Panc1 (cell line): ENCODE results near the gene PRF1. TPM values are rescaled to one million over a fixed set of nuclear protein-coding genes. Genes with fewer than 3 reads are reported as not detected.

Experiments used
- ATAC-seq: fragments of 200-7000 bp; cut with Tn5 transposase; 2 replicates; pipeline ENCODE4 v1.9.1; 2020; ENCODE audit warnings: mild to moderate bottlenecking, moderate library complexity
- BruUV-seq: library from RNA; stranded (reverse); fragments of 400-500 nt; replicated peaks from 2 replicates; lab custom pipeline; 2021; lab: Mats Ljungman, UMichigan
- CTCF ChIA-PET: fragments of 300-600 bp; sonication (Branson Sonifier 250); formaldehyde crosslinking; loops from one replicate; lab custom pipeline; 2022; ENCODE audit warnings: antibody characterized with exemption; lab: Charles Lee
- POLR2A ChIA-PET: fragments of 300-600 bp; sonication (Branson Sonifier 250); formaldehyde crosslinking; loops from one replicate; lab custom pipeline; 2022; ENCODE audit warnings: antibody characterized with exemption; lab: Charles Lee
- DNase-seq: peaks from one replicate; pipeline ENCODE4 v3.0.0-alpha.2; 2010; ENCODE audit warnings: low read depth, low spot score
- H3K27ac ChIP-seq: 2 replicates; pipeline ENCODE4 v1.5.1; 2011; ENCODE audit warnings: mild to moderate bottlenecking, low read length, inconsistent platforms
- H3K27me3 ChIP-seq: fragments of 200-500 bp; sonication (Bioruptor generic); 2 replicates; pipeline ENCODE4 v1.6.0; 2014; ENCODE audit warnings: low read length, inconsistent platforms; ENCODE audit not compliant: control insufficient read depth, insufficient read depth
- H3K36me3 ChIP-seq: fragments of 200-500 bp; sonication (Bioruptor generic); 2 replicates; pipeline ENCODE4 v1.5.1; 2014; ENCODE audit warnings: inconsistent platforms, mild to moderate bottlenecking, low read length, moderate library complexity; ENCODE audit not compliant: control insufficient read depth, insufficient read depth
- H3K4me1 ChIP-seq: 2 replicates; pipeline ENCODE4 v1.5.1; 2011; ENCODE audit warnings: inconsistent platforms, mild to moderate bottlenecking, low read length, moderate library complexity; ENCODE audit not compliant: control insufficient read depth, insufficient read depth
- H3K4me3 ChIP-seq, 2 experiments: 2 replicates each; pipeline ENCODE4 v1.5.1; 2011 to 2012; ENCODE audit warnings: low read depth in 2 of 2, low read length in 2 of 2, mild to moderate bottlenecking in 2 of 2, inconsistent platforms in 1 of 2, moderate library complexity in 1 of 2
- H3K9me3 ChIP-seq: fragments of 200-500 bp; sonication (Bioruptor generic); 2 replicates; pipeline ENCODE4 v1.5.1; 2014; ENCODE audit warnings: low read depth, mild to moderate bottlenecking, inconsistent platforms, low read length, moderate library complexity; ENCODE audit not compliant: control insufficient read depth, insufficient read depth
- POLR2AphosphoS5 ChIP-seq: IDR thresholded peaks from 2 replicates; pipeline ENCODE4 v1.6.1; 2012; ENCODE audit warnings: mild to moderate bottlenecking, low read depth, low read length, moderate library complexity
- SIN3A ChIP-seq: IDR thresholded peaks from 2 replicates; pipeline ENCODE4 v1.6.1; 2012; ENCODE audit warnings: low read depth, mild to moderate bottlenecking, low read length, moderate library complexity, borderline replicate concordance; ENCODE audit not compliant: insufficient read depth
- TCF7L2 ChIP-seq: IDR thresholded peaks from 2 replicates; pipeline ENCODE4 v1.6.1; 2011; ENCODE audit warnings: mild to moderate bottlenecking, low read depth, low read length, inconsistent platforms
- in situ Hi-C: cut with HindIII; loops from 2 replicates; pipeline ENCODE4 v1.10.0; 2016; ENCODE audit warnings: low sequenced_read_pairs, low pct_unique_long_range_greater_than_20kb
- intact Hi-C: fragments of 100-400 bp; cut with micrococcal nuclease; formaldehyde crosslinking; loops from one replicate; pipeline ENCODE4 v1.10.0; 2022; ENCODE audit not compliant: unreplicated experiment
- total RNA-seq: library from RNA; stranded (reverse); gene quantifications from one replicate; pipeline ENCODE4 v1.2.1, GENCODE V29; 2021; ENCODE audit not compliant: unreplicated experiment
- TF ChIP-seq, protein P1 (sequence below): fragments of 450-650 bp; IDR thresholded peaks from 2 replicates; pipeline ENCODE4 v1.5.1; 2017; ENCODE audit warnings: mild to moderate bottlenecking
- TF ChIP-seq, protein P2 (sequence below), 2 experiments: IDR thresholded peaks; 2 replicates each; pipeline ENCODE4 v1.6.1; 2011 to 2012; ENCODE audit warnings: low read depth in 2 of 2, control low read depth in 1 of 2, low read length in 1 of 2, mild to moderate bottlenecking in 1 of 2, moderate library complexity in 1 of 2; ENCODE audit not compliant: insufficient read depth in 1 of 2

The PRF1 gene
- total RNA-seq, 1 experiment from 2014 or later = not detected

GRCh38 chr10:70600512-70601395 is 1.8 kb downstream of the PRF1 start:
- no TSS peak for BruUV-seq
- no peaks in the 10 kb centered on the region for H3K4me1 ChIP-seq
- H3K9me3 ChIP-seq = no peaks in the 10 kb centered on the region
- no peak for ATAC-seq
- no peak overlapping the region for H3K27ac ChIP-seq
- CTCF ChIA-PET = interaction anchor here (0.6 kb wide), 1 partner anchor 429 kb away, joined by 4 read pairs; no protein-coding TSS in a partner anchor
- in situ Hi-C loops = no loop called here
- intact Hi-C loops = no loop called here
- POLR2A ChIA-PET = interaction anchor here (0.6 kb wide), 1 partner anchor 224 kb away, joined by 5 read pairs; no protein-coding TSS in a partner anchor
- no peak overlapping the region for H3K4me3 ChIP-seq
- H3K36me3 ChIP-seq = no peaks in the 10 kb centered on the region
- no peak for DNase-seq
- TF ChIP-seq SIN3A (no peak), POLR2AphosphoS5 (no peak), TCF7L2 (no peak)
- TF ChIP-seq, protein P1, sequence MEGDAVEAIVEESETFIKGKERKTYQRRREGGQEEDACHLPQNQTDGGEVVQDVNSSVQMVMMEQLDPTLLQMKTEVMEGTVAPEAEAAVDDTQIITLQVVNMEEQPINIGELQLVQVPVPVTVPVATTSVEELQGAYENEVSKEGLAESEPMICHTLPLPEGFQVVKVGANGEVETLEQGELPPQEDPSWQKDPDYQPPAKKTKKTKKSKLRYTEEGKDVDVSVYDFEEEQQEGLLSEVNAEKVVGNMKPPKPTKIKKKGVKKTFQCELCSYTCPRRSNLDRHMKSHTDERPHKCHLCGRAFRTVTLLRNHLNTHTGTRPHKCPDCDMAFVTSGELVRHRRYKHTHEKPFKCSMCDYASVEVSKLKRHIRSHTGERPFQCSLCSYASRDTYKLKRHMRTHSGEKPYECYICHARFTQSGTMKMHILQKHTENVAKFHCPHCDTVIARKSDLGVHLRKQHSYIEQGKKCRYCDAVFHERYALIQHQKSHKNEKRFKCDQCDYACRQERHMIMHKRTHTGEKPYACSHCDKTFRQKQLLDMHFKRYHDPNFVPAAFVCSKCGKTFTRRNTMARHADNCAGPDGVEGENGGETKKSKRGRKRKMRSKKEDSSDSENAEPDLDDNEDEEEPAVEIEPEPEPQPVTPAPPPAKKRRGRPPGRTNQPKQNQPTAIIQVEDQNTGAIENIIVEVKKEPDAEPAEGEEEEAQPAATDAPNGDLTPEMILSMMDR = no peak
- TF ChIP-seq, protein P2, sequence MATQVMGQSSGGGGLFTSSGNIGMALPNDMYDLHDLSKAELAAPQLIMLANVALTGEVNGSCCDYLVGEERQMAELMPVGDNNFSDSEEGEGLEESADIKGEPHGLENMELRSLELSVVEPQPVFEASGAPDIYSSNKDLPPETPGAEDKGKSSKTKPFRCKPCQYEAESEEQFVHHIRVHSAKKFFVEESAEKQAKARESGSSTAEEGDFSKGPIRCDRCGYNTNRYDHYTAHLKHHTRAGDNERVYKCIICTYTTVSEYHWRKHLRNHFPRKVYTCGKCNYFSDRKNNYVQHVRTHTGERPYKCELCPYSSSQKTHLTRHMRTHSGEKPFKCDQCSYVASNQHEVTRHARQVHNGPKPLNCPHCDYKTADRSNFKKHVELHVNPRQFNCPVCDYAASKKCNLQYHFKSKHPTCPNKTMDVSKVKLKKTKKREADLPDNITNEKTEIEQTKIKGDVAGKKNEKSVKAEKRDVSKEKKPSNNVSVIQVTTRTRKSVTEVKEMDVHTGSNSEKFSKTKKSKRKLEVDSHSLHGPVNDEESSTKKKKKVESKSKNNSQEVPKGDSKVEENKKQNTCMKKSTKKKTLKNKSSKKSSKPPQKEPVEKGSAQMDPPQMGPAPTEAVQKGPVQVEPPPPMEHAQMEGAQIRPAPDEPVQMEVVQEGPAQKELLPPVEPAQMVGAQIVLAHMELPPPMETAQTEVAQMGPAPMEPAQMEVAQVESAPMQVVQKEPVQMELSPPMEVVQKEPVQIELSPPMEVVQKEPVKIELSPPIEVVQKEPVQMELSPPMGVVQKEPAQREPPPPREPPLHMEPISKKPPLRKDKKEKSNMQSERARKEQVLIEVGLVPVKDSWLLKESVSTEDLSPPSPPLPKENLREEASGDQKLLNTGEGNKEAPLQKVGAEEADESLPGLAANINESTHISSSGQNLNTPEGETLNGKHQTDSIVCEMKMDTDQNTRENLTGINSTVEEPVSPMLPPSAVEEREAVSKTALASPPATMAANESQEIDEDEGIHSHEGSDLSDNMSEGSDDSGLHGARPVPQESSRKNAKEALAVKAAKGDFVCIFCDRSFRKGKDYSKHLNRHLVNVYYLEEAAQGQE (IDR thresholded peaks at IDR 0.05; ENCODE audit: insufficient read depth in 1 of 2, low read depth in 2 of 2, low read length in 1 of 2) = no peak
- no peaks in the 10 kb centered on the region for H3K27me3 ChIP-seq

- in situ Hi-C loops = no loop called here
- CTCF ChIA-PET = no interaction called here
- no peak for ATAC-seq
Measured at GRCh38 chr10:70599791-70600190, 2.8 kb downstream of the PRF1 start.

More at GRCh38 chr10:70599791-70600190, 2.8 kb downstream of the PRF1 start:
- no peaks in the 10 kb centered on the region for H3K27me3 ChIP-seq
- H3K27ac ChIP-seq = no peak overlapping the region
- no peak overlapping the region for H3K4me3 ChIP-seq
- DNase-seq = no peak
- H3K4me1 ChIP-seq = no peaks in the 10 kb centered on the region
- no peaks in the 10 kb centered on the region for H3K9me3 ChIP-seq
- BruUV-seq = no TSS peak
- TF ChIP-seq, protein P1 = no peak
- TF ChIP-seq SIN3A = no peak
- TF ChIP-seq POLR2AphosphoS5 = no peak
- TF ChIP-seq, protein P2 (IDR thresholded peaks at IDR 0.05; ENCODE audit: insufficient read depth in 1 of 2, low read depth in 2 of 2, low read length in 1 of 2) = no peak
- no peak for TF ChIP-seq TCF7L2
- no peaks in the 10 kb centered on the region for H3K36me3 ChIP-seq
- intact Hi-C loops = no loop called here
- POLR2A ChIA-PET = no interaction called here
